ENCODE data around the gene TMEM178A. TPM values are rescaled to one million over a fixed set of nuclear protein-coding genes. Genes with fewer than 3 reads are reported as not detected.

Gene TMEM178A
- total RNA-seq, 4 donors from 2014 or later: 0.29 to 0.38 TPM; not detected in 2

DNA sequence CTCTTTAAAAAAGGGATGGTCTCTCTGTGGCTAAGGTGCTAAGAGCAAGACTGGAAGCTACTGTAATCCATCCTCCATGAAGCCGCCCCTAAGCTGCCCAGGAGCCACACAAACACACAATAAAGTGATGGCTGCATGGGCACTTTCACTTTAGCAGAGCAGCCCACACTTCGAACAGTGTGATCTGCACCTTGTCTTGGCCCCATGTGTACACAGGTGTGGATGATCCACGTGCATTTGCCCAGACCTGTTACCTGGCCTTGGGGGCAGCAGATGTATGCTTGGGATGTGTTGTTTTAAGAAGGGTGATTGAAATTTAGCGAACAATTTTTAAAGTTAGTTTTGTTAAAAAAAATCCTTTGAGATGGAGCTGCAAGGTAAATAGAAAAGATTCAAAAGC, 39.9 kb downstream of the TMEM178A start:
- Histone ChIP-seq H3K4me3 (no peak overlapping the region), H3K27me3 (no peaks in the 10 kb centered on the region), H3K4me1 (no peaks in the 10 kb centered on the region), H3K36me3 (no peaks in the 10 kb centered on the region), H3K27ac (no peak overlapping the region), H3K9me3 (peaks cover 0 to 20% (median 7%) of the 10 kb centered on the region in 3 donors)
- 28 to 41% methylated on average over 4 of the region's 4 CpGs for WGBS, 2 donors
- no peak for TF ChIP-seq POLR2A (IDR thresholded peaks at IDR 0.05)
- TF ChIP-seq, protein P1, sequence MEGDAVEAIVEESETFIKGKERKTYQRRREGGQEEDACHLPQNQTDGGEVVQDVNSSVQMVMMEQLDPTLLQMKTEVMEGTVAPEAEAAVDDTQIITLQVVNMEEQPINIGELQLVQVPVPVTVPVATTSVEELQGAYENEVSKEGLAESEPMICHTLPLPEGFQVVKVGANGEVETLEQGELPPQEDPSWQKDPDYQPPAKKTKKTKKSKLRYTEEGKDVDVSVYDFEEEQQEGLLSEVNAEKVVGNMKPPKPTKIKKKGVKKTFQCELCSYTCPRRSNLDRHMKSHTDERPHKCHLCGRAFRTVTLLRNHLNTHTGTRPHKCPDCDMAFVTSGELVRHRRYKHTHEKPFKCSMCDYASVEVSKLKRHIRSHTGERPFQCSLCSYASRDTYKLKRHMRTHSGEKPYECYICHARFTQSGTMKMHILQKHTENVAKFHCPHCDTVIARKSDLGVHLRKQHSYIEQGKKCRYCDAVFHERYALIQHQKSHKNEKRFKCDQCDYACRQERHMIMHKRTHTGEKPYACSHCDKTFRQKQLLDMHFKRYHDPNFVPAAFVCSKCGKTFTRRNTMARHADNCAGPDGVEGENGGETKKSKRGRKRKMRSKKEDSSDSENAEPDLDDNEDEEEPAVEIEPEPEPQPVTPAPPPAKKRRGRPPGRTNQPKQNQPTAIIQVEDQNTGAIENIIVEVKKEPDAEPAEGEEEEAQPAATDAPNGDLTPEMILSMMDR (IDR thresholded peaks at IDR 0.05): no peak
- intact Hi-C loops (cut with DNase I): no loop called here
- DNase-seq: no peak

DNA sequence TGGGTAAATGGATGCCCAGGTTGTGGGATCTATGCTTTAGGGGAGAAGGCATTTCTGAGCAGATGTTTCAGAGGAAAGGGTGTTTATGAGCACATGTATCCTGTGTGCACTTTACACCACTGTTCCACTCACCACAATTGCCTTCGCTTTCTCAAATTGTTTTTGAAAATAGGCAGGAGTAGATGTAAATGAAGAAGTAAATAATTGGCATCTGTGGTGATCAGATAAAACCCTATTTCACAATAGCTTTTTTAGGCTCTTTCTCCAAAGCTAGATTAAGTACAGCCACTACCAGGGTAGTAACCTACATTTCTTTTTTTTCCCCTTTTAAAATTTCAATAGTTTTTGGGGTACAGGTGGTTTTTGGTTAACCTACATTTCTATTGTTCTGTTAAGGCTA, 40.6 kb downstream of the TMEM178A start:
- H3K4me3 ChIP-seq: no peak overlapping the region
- H3K27ac ChIP-seq: no peak overlapping the region
- no peaks in the 10 kb centered on the region for H3K4me1 ChIP-seq
- intact Hi-C loops (cut with DNase I): no loop called here
- TF ChIP-seq POLR2A (IDR thresholded peaks at IDR 0.05): no peak
- TF ChIP-seq, protein P1 (IDR thresholded peaks at IDR 0.05): no peak
- no peaks in the 10 kb centered on the region for H3K27me3 ChIP-seq
- DNase-seq: no peak
- 91 to 93% methylated on average over 1 of the region's 1 CpG for WGBS, 2 donors
- no peaks in the 10 kb centered on the region for H3K36me3 ChIP-seq
- H3K9me3 ChIP-seq: peaks cover 0 to 13% (median 3%) of the 10 kb centered on the region in 3 donors

DNA sequence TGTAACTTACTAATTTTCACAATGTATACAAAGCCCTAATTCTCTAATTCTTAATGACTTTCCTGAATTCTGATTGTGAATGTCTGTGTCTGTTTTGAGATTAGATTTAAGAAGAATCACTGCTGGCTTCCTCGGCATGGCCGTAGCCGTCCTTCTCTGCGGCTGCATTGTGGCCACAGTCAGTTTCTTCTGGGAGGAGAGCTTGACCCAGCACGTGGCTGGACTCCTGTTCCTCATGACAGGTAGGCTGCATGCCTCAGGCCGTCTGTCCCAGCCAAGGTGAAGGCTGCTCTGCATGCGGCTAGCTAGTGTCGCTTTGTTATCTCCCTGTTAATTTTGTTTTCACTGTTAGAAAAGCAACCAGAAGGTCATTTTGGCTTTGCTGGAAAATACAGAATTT, 41.2 kb downstream of the TMEM178A start:
- 87 to 92% methylated on average over 6 to 8 of the region's 8 CpGs for WGBS, 2 donors
- Histone ChIP-seq H3K9me3 (peaks cover 0 to 7% (median 0%) of the 10 kb centered on the region in 3 donors), H3K4me1 (no peaks in the 10 kb centered on the region), H3K27me3 (no peaks in the 10 kb centered on the region), H3K4me3 (no peak overlapping the region), H3K36me3 (no peaks in the 10 kb centered on the region), H3K27ac (no peak overlapping the region)
- intact Hi-C loops (cut with DNase I): no loop called here
- TF ChIP-seq POLR2A (IDR thresholded peaks at IDR 0.05): no peak
- TF ChIP-seq, protein P1 (IDR thresholded peaks at IDR 0.05): no peak
- DNase-seq: no peak

DNA sequence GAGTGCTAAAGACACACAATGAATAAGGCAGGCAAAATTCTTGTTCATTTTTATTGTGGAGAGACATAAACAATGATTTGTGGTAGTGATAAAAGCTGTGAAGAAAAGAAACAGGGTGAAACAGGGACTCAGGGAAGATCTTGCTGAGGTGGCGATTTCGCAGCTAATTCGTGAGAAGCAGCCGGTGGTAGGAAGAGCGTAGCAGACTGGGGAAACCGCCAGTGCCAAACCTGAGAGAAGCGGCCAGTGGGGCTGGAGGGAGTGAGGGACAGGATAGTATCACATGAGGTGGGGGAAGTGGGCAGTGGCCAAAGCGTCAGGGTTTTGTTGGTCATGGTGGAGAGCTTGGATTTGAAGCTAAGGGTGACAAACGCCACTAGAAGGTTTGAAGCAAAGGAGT, 42.3 kb downstream of the TMEM178A start:
- intact Hi-C loops (cut with DNase I): no loop called here
- Histone ChIP-seq H3K27ac (no peak overlapping the region), H3K36me3 (no peaks in the 10 kb centered on the region), H3K9me3 (no peaks in the 10 kb centered on the region), H3K27me3 (no peaks in the 10 kb centered on the region), H3K4me1 (no peaks in the 10 kb centered on the region), H3K4me3 (no peak overlapping the region)
- no peak for DNase-seq
- 94% methylated on average over 9 of the region's 9 CpGs for WGBS, 2 donors
- TF ChIP-seq, protein P1 (IDR thresholded peaks at IDR 0.05): no peak
- TF ChIP-seq POLR2A (IDR thresholded peaks at IDR 0.05): no peak

DNA sequence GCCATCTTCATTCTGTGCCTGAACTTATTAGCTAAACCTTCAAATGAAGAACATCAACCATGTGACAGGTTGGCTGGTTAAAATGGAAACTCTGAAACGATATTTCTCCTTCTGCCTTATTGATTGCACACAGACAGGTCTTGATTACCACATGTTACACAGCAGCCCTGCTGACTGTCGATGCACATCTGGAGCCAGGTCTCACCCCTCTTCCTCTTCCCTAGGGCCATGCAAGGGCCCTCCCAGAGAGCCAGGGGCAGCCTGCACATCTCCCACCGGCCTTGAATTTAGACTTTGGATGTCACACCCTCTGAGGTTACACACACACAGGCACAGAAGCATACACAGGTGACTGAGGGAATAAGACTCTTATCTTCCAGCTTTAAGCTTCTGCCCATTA, 45.1 kb downstream of the TMEM178A start:
- Histone ChIP-seq H3K9me3 (no peaks in the 10 kb centered on the region), H3K27ac (no peak overlapping the region), H3K27me3 (no peaks in the 10 kb centered on the region), H3K4me3 (no peak overlapping the region), H3K36me3 (no peaks in the 10 kb centered on the region), H3K4me1 (no peaks in the 10 kb centered on the region)
- TF ChIP-seq, protein P1 (IDR thresholded peaks at IDR 0.05): no peak
- intact Hi-C loops (cut with DNase I): no loop called here
- no peak for DNase-seq
- WGBS, 2 donors: 54 to 79% methylated on average over 1 to 3 of the region's 3 CpGs
